Measurements from ENCODE around the gene GJC2.

Gene GJC2

DNA sequence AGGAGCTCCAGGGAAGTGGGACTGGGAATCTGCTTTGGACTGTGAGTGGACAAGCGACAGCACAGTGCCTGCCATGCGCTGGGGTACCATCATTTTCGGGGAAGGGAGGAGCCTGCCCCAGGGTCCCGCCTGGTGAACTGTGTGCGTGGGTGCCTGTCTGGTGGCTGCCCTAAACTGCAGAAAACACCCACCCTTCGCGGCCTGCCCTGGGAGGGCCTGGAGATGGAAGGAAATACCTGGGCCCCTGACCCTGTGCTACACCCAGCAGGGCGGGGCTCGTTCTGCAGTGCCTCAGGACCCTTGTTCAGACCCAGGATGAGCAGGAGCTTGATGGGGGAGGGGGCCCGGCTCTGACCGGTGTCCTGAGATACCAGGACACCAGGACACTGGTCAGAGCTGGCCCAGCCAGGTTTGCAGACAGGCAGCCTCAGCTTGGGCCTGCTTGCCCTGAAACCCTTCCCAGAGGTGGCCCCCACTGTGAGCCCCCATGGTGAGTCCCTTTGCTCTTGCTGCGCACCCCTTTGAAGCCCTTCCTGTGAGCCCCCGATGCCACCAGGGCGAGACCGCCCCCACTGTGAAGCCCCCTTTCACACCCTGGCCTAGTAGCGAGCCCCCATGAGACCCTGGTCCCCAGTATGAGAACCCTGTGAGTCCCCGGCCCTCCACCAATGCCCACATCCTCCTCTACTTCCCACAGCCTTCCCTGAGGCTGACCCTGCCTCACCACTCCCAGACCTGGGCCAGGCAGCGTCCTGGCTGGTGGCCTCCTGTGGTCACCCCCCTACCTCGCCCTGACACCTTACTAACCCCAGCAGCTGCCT is 2.6 kb downstream of the GJC2 start:
- DNase-seq (ENCODE audit: low read depth, low spot score): no peak

DNA sequence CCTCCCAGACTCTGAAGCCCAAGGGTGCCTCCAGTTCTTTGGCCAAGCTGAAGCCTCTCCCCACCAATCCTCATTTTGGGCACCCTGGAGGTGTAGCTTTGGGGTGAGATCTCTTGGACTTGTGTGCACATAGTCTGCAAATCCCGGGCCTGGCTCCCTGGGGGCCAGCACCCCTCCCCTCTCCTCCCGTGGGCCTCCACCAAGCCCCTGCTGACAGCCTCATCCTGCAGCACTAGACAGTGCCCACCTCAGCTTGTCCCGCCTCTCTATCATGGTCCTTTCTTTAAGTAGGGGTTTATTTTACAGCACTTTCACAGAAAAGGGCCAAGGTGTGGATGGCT is 3.2 kb downstream of the GJC2 start:
- no peak overlapping the region for H3K4me3 ChIP-seq (ENCODE audit: low read length)
- no CpG with 5 or more reads among the region's 3 CpGs for WGBS (ENCODE audit: insufficient coverage, insufficient read length)
- H3K9me3 ChIP-seq (ENCODE audit: control insufficient read depth, insufficient read depth, low read length): no peaks in the 10 kb centered on the region
- no peak overlapping the region for H3K27ac ChIP-seq (ENCODE audit: low read length)
- peaks cover 1% of the 10 kb centered on the region; the same call in 1 of the 2 replicates for H3K27me3 ChIP-seq (ENCODE audit: control insufficient read depth, insufficient read depth, low read length)
- no peak for DNase-seq (ENCODE audit: low read depth, low spot score)
- H3K36me3 ChIP-seq (ENCODE audit: control insufficient read depth, insufficient read depth, low read length): no peaks in the 10 kb centered on the region
- peaks cover 7% of the 10 kb centered on the region for H3K4me1 ChIP-seq (ENCODE audit: control insufficient read depth, insufficient read depth, low read length)

More for the DNA sequence above, 2.6 kb downstream of the GJC2 start:
- H3K9me3 ChIP-seq (ENCODE audit: control insufficient read depth, insufficient read depth, low read length): no peaks in the 10 kb centered on the region
- H3K4me1 ChIP-seq (ENCODE audit: control insufficient read depth, insufficient read depth, low read length): peaks cover 7% of the 10 kb centered on the region
- WGBS (ENCODE audit: insufficient coverage, insufficient read length): no CpG with 5 or more reads among the region's 19 CpGs
- H3K36me3 ChIP-seq (ENCODE audit: control insufficient read depth, insufficient read depth, low read length): no peaks in the 10 kb centered on the region
- H3K27ac ChIP-seq (ENCODE audit: low read length): no peak overlapping the region
- no peak overlapping the region for H3K4me3 ChIP-seq (ENCODE audit: low read length)
- no peaks in the 10 kb centered on the region for H3K27me3 ChIP-seq (ENCODE audit: control insufficient read depth, insufficient read depth, low read length)

- Histone ChIP-seq H3K27me3 (ENCODE audit: control insufficient read depth, insufficient read depth, low read length) (peaks cover 1% of the 10 kb centered on the region; the same call in 1 of the 2 replicates), H3K4me3 (ENCODE audit: low read length) (no peak overlapping the region), H3K36me3 (ENCODE audit: control insufficient read depth, insufficient read depth, low read length) (no peaks in the 10 kb centered on the region), H3K27ac (ENCODE audit: low read length) (no peak overlapping the region), H3K4me1 (ENCODE audit: control insufficient read depth, insufficient read depth, low read length) (peaks cover 7% of the 10 kb centered on the region), H3K9me3 (ENCODE audit: control insufficient read depth, insufficient read depth, low read length) (no peaks in the 10 kb centered on the region)
- no CpG with 5 or more reads among the region's 11 CpGs for WGBS (ENCODE audit: insufficient coverage, insufficient read length)
- DNase-seq (ENCODE audit: low read depth, low spot score): no peak
Measured at GRCh38 chr1:228154021-228154669, 4.4 kb downstream of the GJC2 start.

GRCh38 chr1:228154670-228155571 is 5.2 kb downstream of the GJC2 start:
- peaks cover 2% of the 10 kb centered on the region for H3K4me1 ChIP-seq (ENCODE audit: control insufficient read depth, insufficient read depth, low read length)
- no peak overlapping the region for H3K4me3 ChIP-seq (ENCODE audit: low read length)
- no peak overlapping the region for H3K27ac ChIP-seq (ENCODE audit: low read length)
- WGBS (ENCODE audit: insufficient coverage, insufficient read length): no CpG with 5 or more reads among the region's 20 CpGs
- peaks cover 1% of the 10 kb centered on the region; the same call in 1 of the 2 replicates for H3K27me3 ChIP-seq (ENCODE audit: control insufficient read depth, insufficient read depth, low read length)
- no peaks in the 10 kb centered on the region for H3K36me3 ChIP-seq (ENCODE audit: control insufficient read depth, insufficient read depth, low read length)
- DNase-seq (ENCODE audit: low read depth, low spot score): no peak
- H3K9me3 ChIP-seq (ENCODE audit: control insufficient read depth, insufficient read depth, low read length): no peaks in the 10 kb centered on the region

GRCh38 chr1:228155596-228156514 is 6.1 kb downstream of the GJC2 start:
- Histone ChIP-seq H3K4me1 (ENCODE audit: control insufficient read depth, insufficient read depth, low read length) (no peaks in the 10 kb centered on the region; the same call in 1 of the 2 replicates), H3K36me3 (ENCODE audit: control insufficient read depth, insufficient read depth, low read length) (no peaks in the 10 kb centered on the region), H3K27me3 (ENCODE audit: control insufficient read depth, insufficient read depth, low read length) (peaks cover 1% of the 10 kb centered on the region; the same call in 1 of the 2 replicates), H3K27ac (ENCODE audit: low read length) (no peak overlapping the region), H3K4me3 (ENCODE audit: low read length) (no peak overlapping the region), H3K9me3 (ENCODE audit: control insufficient read depth, insufficient read depth, low read length) (no peaks in the 10 kb centered on the region)
- DNase-seq (ENCODE audit: low read depth, low spot score): no peak
- WGBS (ENCODE audit: insufficient coverage, insufficient read length): no CpG with 5 or more reads among the region's 16 CpGs

GRCh38 chr1:228156515-228156881 is 6.8 kb downstream of the GJC2 start:
- Histone ChIP-seq H3K9me3 (ENCODE audit: control insufficient read depth, insufficient read depth, low read length) (no peaks in the 10 kb centered on the region), H3K27me3 (ENCODE audit: control insufficient read depth, insufficient read depth, low read length) (peaks cover 1% of the 10 kb centered on the region; the same call in 1 of the 2 replicates), H3K27ac (ENCODE audit: low read length) (no peak overlapping the region), H3K4me3 (ENCODE audit: low read length) (no peak overlapping the region), H3K36me3 (ENCODE audit: control insufficient read depth, insufficient read depth, low read length) (no peaks in the 10 kb centered on the region), H3K4me1 (ENCODE audit: control insufficient read depth, insufficient read depth, low read length) (no peaks in the 10 kb centered on the region; the same call in 1 of the 2 replicates)
- WGBS (ENCODE audit: insufficient coverage, insufficient read length): no CpG with 5 or more reads among the region's 9 CpGs
- DNase-seq (ENCODE audit: low read depth, low spot score): no peak

GRCh38 chr1:228156941-228157728 is 7.4 kb downstream of the GJC2 start:
- WGBS (ENCODE audit: insufficient coverage, insufficient read length): no CpG with 5 or more reads among the region's 24 CpGs
- no peak overlapping the region for H3K4me3 ChIP-seq (ENCODE audit: low read length)
- H3K27ac ChIP-seq (ENCODE audit: low read length): no peak overlapping the region
- H3K9me3 ChIP-seq (ENCODE audit: control insufficient read depth, insufficient read depth, low read length): no peaks in the 10 kb centered on the region
- peaks cover 1% of the 10 kb centered on the region; the same call in 1 of the 2 replicates for H3K27me3 ChIP-seq (ENCODE audit: control insufficient read depth, insufficient read depth, low read length)
- H3K4me1 ChIP-seq (ENCODE audit: control insufficient read depth, insufficient read depth, low read length): peaks cover under 1% of the 10 kb centered on the region; the same call in 1 of the 2 replicates
- DNase-seq (ENCODE audit: low read depth, low spot score): no peak
- no peaks in the 10 kb centered on the region for H3K36me3 ChIP-seq (ENCODE audit: control insufficient read depth, insufficient read depth, low read length)

- H3K4me3 ChIP-seq (ENCODE audit: low read length): no peak overlapping the region
- no peak overlapping the region for H3K27ac ChIP-seq (ENCODE audit: low read length)
- H3K27me3 ChIP-seq (ENCODE audit: control insufficient read depth, insufficient read depth, low read length): peaks cover 1% of the 10 kb centered on the region; the same call in 1 of the 2 replicates
- no CpG with 5 or more reads among the region's 43 CpGs for whole genome bisulfite sequencing (ENCODE audit: insufficient coverage, insufficient read length)
- DNase-seq (ENCODE audit: low read depth, low spot score): no peak
- H3K36me3 ChIP-seq (ENCODE audit: control insufficient read depth, insufficient read depth, low read length): no peaks in the 10 kb centered on the region
- peaks cover 2% of the 10 kb centered on the region for H3K4me1 ChIP-seq (ENCODE audit: control insufficient read depth, insufficient read depth, low read length)
- no peaks in the 10 kb centered on the region for H3K9me3 ChIP-seq (ENCODE audit: control insufficient read depth, insufficient read depth, low read length)
Measured at GRCh38 chr1:228157729-228158126, 8.0 kb downstream of the GJC2 start.
